PC-9 (cell line): ENCODE results near the gene CCL4. TPM values are rescaled to one million over a fixed set of nuclear protein-coding genes. Genes with fewer than 3 reads are reported as not detected.
"Not testable (repeated sequence)": the region's sequence is repeated elsewhere in the genome, so short reads cannot be mapped to it uniquely, and the experiment has no call there.

Experiments
- Bru-seq: library from RNA; stranded (reverse); fragments of 400-500 nt; gene quantifications from one replicate; lab custom pipeline; 2021; lab: Mats Ljungman, UMichigan
- BruChase-seq, 2 experiments: library from RNA; stranded (reverse); fragments of 400-500 nt; gene quantifications; one replicate each; lab custom pipeline; 2021; lab: Mats Ljungman, UMichigan
- BruUV-seq: library from RNA; stranded (reverse); fragments of 400-500 nt; replicated peaks from 2 replicates; lab custom pipeline; 2021; lab: Mats Ljungman, UMichigan
- CTCF ChIA-PET: fragments of 300-600 bp; sonication (Branson Sonifier 250); formaldehyde crosslinking; loops from one replicate; lab custom pipeline; 2022; ENCODE audit warnings: antibody characterized with exemption; lab: Charles Lee
- POLR2A ChIA-PET: fragments of 300-600 bp; sonication (Branson Sonifier 250); formaldehyde crosslinking; loops from one replicate; lab custom pipeline; 2022; ENCODE audit warnings: antibody characterized with exemption; ENCODE audit not compliant: unreplicated experiment; lab: Charles Lee
- DNase-seq, 2 experiments: peaks; one replicate each; pipeline versions ENCODE4 v3.0.0 to v3.0.0-alpha.2; 2015 to 2022; ENCODE audit warnings: mixed read lengths in 1 of 2
- H2AFZ ChIP-seq: fragments of 200-600 bp; sonication (generic); 2 replicates; pipeline ENCODE4 v1.8.1; 2017; ENCODE audit warnings: antibody characterized with exemption
- H3F3A ChIP-seq: fragments of 200-600 bp; sonication (generic); 2 replicates; pipeline ENCODE4 v1.8.1; 2017; ENCODE audit warnings: antibody characterized with exemption, mild to moderate bottlenecking, low read depth; ENCODE audit not compliant: insufficient read depth
- H3K27ac ChIP-seq: fragments of 200-600 bp; sonication (generic); 2 replicates; pipeline ENCODE4 v1.6.1; 2016; ENCODE audit warnings: mixed run types
- H3K27me3 ChIP-seq: fragments of 200-600 bp; sonication (generic); 2 replicates; pipeline ENCODE4 v1.6.1; 2016; ENCODE audit warnings: low read depth, mixed run types; ENCODE audit not compliant: insufficient read depth
- H3K36me3 ChIP-seq: fragments of 200-600 bp; sonication (generic); 2 replicates; pipeline ENCODE4 v1.6.1; 2016; ENCODE audit warnings: low read depth, mixed run types
- H3K4me1 ChIP-seq: fragments of 200-600 bp; sonication (generic); replicated peaks from 2 replicates; pipeline ENCODE4 v1.6.1; 2016; ENCODE audit warnings: mixed run types; ENCODE audit not compliant: insufficient read depth
- H3K4me2 ChIP-seq: fragments of 200-600 bp; sonication (generic); 2 replicates; pipeline ENCODE4 v1.6.1; 2017; ENCODE audit warnings: mixed run types
- H3K4me3 ChIP-seq: fragments of 200-600 bp; sonication (generic); 2 replicates; pipeline ENCODE4 v1.6.1; 2016; ENCODE audit warnings: mixed run types
- H3K79me2 ChIP-seq: fragments of 200-600 bp; sonication (generic); 2 replicates; pipeline ENCODE4 v1.6.1; 2017; ENCODE audit warnings: low read depth, mixed run types
- H3K9me2 ChIP-seq: fragments of 200-600 bp; sonication (generic); 2 replicates; pipeline ENCODE4 v1.8.1; 2017; ENCODE audit warnings: mild to moderate bottlenecking; ENCODE audit not compliant: insufficient read depth
- H3K9me3 ChIP-seq: fragments of 200-600 bp; sonication (generic); 2 replicates; pipeline ENCODE4 v1.8.1; 2016; ENCODE audit warnings: low read depth; ENCODE audit not compliant: insufficient read depth
- H4K20me1 ChIP-seq: fragments of 200-600 bp; sonication (generic); 2 replicates; pipeline ENCODE4 v1.8.1; 2017; ENCODE audit not compliant: insufficient read depth
- EZH2 ChIP-seq: fragments of 200-600 bp; sonication (generic); IDR thresholded peaks from 2 replicates; pipeline ENCODE4 v1.8.0; 2017; ENCODE audit warnings: antibody characterized with exemption, low read depth
- intact Hi-C: fragments of 100-400 bp; cut with micrococcal nuclease; formaldehyde crosslinking; loops from one replicate; pipeline ENCODE4 v1.10.0; 2022; ENCODE audit not compliant: unreplicated experiment
- long read RNA-seq: library from polyadenylated mRNA; stranded (forward); transcript quantifications from one replicate; pipeline ENCODE4 v2.0.0, GENCODE V29; 2022
- total RNA-seq: library from RNA; stranded (reverse); gene quantifications from 2 replicates; pipeline ENCODE4 v1.2.3, GENCODE V29; 2021
- TF ChIP-seq, protein P1 (sequence below): fragments of 200-600 bp; sonication (generic); conservative IDR thresholded peaks from 2 replicates; pipeline ENCODE4 v1.6.1; 2017; ENCODE audit warnings: mixed run types, antibody characterized with exemption, mild to moderate bottlenecking, moderate library complexity

The CCL4 gene
- total RNA-seq: not detected in 2 replicates
- Bru-seq, nascent RNA: not detected
- BruChase-seq, experiment 1, labeled RNA remaining after a 2-hour chase: not detected
- BruChase-seq, experiment 2, labeled RNA remaining after a 6-hour chase: not detected
- long read RNA-seq: 0 reads

GRCh38 chr17:36103401-36103975, at the start of gene CCL4:
Gene CCL4 (plus strand): TSS chr17:36103827. CDS start chr17:36103906, 79 bp downstream.
- BruUV-seq, CTCF ChIA-PET: not testable (repeated sequence)

GRCh38 chr17:36055171-36055570, 48.5 kb upstream of the CCL4 start:
- Histone ChIP-seq H3K9me2 (no peaks in the 10 kb centered on the region), H3K79me2 (no peaks in the 10 kb centered on the region), H3F3A (no peaks in the 10 kb centered on the region), H3K4me3 (no peak overlapping the region), H3K27ac (no peak overlapping the region), H3K27me3 (peaks cover 20% of the 10 kb centered on the region), H2AFZ (no peak overlapping the region), H3K9me3 (no peaks in the 10 kb centered on the region), H3K4me2 (no peak overlapping the region), H3K36me3 (no peaks in the 10 kb centered on the region), H4K20me1 (no peaks in the 10 kb centered on the region), H3K4me1 (no peaks in the 10 kb centered on the region)
- TF ChIP-seq EZH2: no peak
- TF ChIP-seq, protein P1, sequence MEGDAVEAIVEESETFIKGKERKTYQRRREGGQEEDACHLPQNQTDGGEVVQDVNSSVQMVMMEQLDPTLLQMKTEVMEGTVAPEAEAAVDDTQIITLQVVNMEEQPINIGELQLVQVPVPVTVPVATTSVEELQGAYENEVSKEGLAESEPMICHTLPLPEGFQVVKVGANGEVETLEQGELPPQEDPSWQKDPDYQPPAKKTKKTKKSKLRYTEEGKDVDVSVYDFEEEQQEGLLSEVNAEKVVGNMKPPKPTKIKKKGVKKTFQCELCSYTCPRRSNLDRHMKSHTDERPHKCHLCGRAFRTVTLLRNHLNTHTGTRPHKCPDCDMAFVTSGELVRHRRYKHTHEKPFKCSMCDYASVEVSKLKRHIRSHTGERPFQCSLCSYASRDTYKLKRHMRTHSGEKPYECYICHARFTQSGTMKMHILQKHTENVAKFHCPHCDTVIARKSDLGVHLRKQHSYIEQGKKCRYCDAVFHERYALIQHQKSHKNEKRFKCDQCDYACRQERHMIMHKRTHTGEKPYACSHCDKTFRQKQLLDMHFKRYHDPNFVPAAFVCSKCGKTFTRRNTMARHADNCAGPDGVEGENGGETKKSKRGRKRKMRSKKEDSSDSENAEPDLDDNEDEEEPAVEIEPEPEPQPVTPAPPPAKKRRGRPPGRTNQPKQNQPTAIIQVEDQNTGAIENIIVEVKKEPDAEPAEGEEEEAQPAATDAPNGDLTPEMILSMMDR: no peak
- CTCF ChIA-PET: no interaction called here
- DNase-seq: no peak
- BruUV-seq: no TSS peak
- POLR2A ChIA-PET: interaction anchor here (0.7 kb wide), 1 partner anchor 547 kb away, joined by 3 read pairs; no protein-coding TSS in a partner anchor
- intact Hi-C loops: no loop called here

More at GRCh38 chr17:36103401-36103975, at the start of gene CCL4:
- intact Hi-C loops, H3K9me3 ChIP-seq, H3K36me3 ChIP-seq, DNase-seq, H3K4me2 ChIP-seq, H2AFZ ChIP-seq, H3K4me1 ChIP-seq, H4K20me1 ChIP-seq, POLR2A ChIA-PET, H3K79me2 ChIP-seq, H3K9me2 ChIP-seq, H3K27ac ChIP-seq, H3F3A ChIP-seq, H3K4me3 ChIP-seq: not testable (repeated sequence)
- peaks cover 33% of the 10 kb centered on the region; the same call in 1 of the 2 replicates for H3K27me3 ChIP-seq

DNA sequence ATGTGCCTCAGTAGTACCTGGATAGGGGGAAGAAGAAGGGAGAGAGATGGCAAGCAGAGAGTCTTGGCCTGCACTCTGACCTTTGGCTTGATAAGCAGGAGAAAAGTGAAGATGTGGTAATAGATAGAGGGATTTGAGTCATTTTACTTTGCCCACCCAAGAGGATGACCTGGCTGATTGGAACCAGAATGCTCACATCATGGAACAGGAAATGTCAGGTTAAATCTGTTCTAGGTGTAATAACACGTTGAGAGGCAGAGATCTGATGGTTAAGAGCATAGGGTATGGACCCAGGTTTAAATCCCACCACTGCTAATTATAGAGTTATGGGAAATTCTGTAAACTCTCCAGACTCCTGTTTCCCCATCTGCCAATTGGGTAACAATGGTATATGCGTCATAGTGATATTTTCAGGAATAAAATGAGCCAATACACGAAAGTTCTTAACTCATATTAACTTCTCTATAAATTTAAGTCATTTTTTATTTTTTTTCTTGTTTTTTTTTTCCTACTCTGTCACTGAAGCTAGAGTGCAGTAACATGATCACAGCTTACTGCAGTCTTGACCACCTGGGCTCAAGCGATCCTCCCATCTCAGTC, 47.6 kb upstream of the CCL4 start:
- Histone ChIP-seq H3K79me2 (no peaks in the 10 kb centered on the region), H3K4me2 (no peak overlapping the region), H3K9me3 (no peaks in the 10 kb centered on the region), H3K4me1 (no peaks in the 10 kb centered on the region), H3K36me3 (no peaks in the 10 kb centered on the region), H3F3A (no peaks in the 10 kb centered on the region), H3K27me3 (peaks cover 12% of the 10 kb centered on the region), H4K20me1 (no peaks in the 10 kb centered on the region), H2AFZ (no peak overlapping the region), H3K27ac (no peak overlapping the region), H3K9me2 (no peaks in the 10 kb centered on the region), H3K4me3 (no peak overlapping the region)
- no peak for DNase-seq
- ChIA-PET CTCF (no interaction called here), POLR2A (no interaction called here)
- intact Hi-C loops: no loop called here
- no TSS peak for BruUV-seq
- TF ChIP-seq, protein P1: no peak
